BLaER1 treated with 17β-estradiol and CSF1 and Interleukin-3, amounts not matched to agents 10 nM and 100 nM (cell line): ENCODE data around the gene SFMBT2.
A peak's percentile ranks its signal among the peaks of the same experiment; 100 is the strongest.

ENCODE experiments used
- H3K27ac ChIP-seq, 11 experiments: shearing (Covaris generic); formaldehyde crosslinking; 2 replicates each; pipeline ENCODE4 v1.8.1; 2022
- H3K27me3 ChIP-seq, 11 experiments: shearing (Covaris generic); formaldehyde crosslinking; 2 replicates each; pipeline ENCODE4 v1.8.1; 2022
- H3K36me3 ChIP-seq, 11 experiments: shearing (Covaris generic); formaldehyde crosslinking; 2 replicates each; pipeline ENCODE4 v1.8.1; 2022
- H3K4me1 ChIP-seq, 10 experiments: shearing (Covaris generic); formaldehyde crosslinking; 2 replicates each; pipeline ENCODE4 v1.8.1; 2022
- H3K4me2 ChIP-seq, 11 experiments: shearing (Covaris generic); formaldehyde crosslinking; 2 replicates each; pipeline ENCODE4 v1.8.1; 2022
- H3K4me3 ChIP-seq, 10 experiments: shearing (Covaris generic); formaldehyde crosslinking; 2 replicates each; pipeline ENCODE4 v1.8.1; 2022
- H3K9ac ChIP-seq, 11 experiments: shearing (Covaris generic); formaldehyde crosslinking; 2 replicates each; pipeline ENCODE4 v1.8.1; 2022
- H3K9me3 ChIP-seq, 11 experiments: shearing (Covaris generic); formaldehyde crosslinking; replicated peaks in 1 of 11; 2 replicates each; pipeline ENCODE4 v1.8.1; 2022
- H4K20me1 ChIP-seq, 11 experiments: shearing (Covaris generic); formaldehyde crosslinking; 2 replicates each; pipeline ENCODE4 v1.8.1; 2022
- Cebpa-rat ChIP-seq, 11 experiments: shearing (Covaris generic); IDR thresholded peaks; 2 replicates each; pipeline ENCODE4 v1.8.1; 2022

SFMBT2 gene

GRCh38 chr10:7410862-7411670 lies at the start of gene SFMBT2:
Gene SFMBT2, minus strand, starts transcription at chr10:7411034. Its CDS starts 29,136 bp downstream, at chr10:7381898.
- Histone ChIP-seq H3K27ac (peak within 1 kb of the TSS in 10 of 11 experiments; percentile 57 to 97 (median 92); a peak in 20 of 22 replicates), H3K9me3 (peaks cover 0 to 5% (median 0%) of the 10 kb centered on the region in 11 experiments; a peak in 3 of 22 replicates), H3K4me2 (peak within 1 kb of the TSS; percentile 84 to 100 (median 97)), H3K27me3 (peaks cover 37 to 47% (median 40%) of the 10 kb centered on the region in 11 experiments), H4K20me1 (0 out of 22 replicates have a peak, but pooled peaks cover 0 to 9% (median 0%) of the 10 kb centered on the region in 11 experiments), H3K9ac (peak within 1 kb of the TSS; percentile 69 to 97 (median 92)), H3K4me1 (peaks cover 20 to 39% (median 37%) of the 10 kb centered on the region in 10 experiments), H3K4me3 (peak within 1 kb of the TSS; percentile 73 to 98 (median 90)), H3K36me3 (peaks cover 0 to 6% (median 0%) of the 10 kb centered on the region in 11 experiments; a peak in 5 of 22 replicates)
- no peak for TF ChIP-seq Cebpa-rat (IDR thresholded peaks at IDR 0.05)

GRCh38 chr10:7460006-7460405 lies 49.2 kb upstream of the SFMBT2 start:
- H3K27ac ChIP-seq = no peak overlapping the region
- H3K4me3 ChIP-seq = no peak overlapping the region
- H3K9me3 ChIP-seq = peaks cover 0 to 9% (median 0%) of the 10 kb centered on the region in 11 experiments; a peak in 2 of 22 replicates
- no peaks in the 10 kb centered on the region for H3K36me3 ChIP-seq
- no peaks in the 10 kb centered on the region for H3K27me3 ChIP-seq
- H3K4me1 ChIP-seq = peaks cover 14 to 42% (median 27%) of the 10 kb centered on the region in 10 experiments
- no peak for TF ChIP-seq Cebpa-rat (IDR thresholded peaks at IDR 0.05)
- no peaks in the 10 kb centered on the region for H4K20me1 ChIP-seq
- H3K4me2 ChIP-seq = peak overlapping the region in 1 of 11 experiments; percentile 38; a peak in 3 of 22 replicates
- no peak overlapping the region for H3K9ac ChIP-seq

GRCh38 chr10:7458556-7458955 lies 47.7 kb upstream of the SFMBT2 start:
- Histone ChIP-seq H3K9ac (no peak overlapping the region), H3K4me3 (no peak overlapping the region), H3K4me1 (peaks cover 14 to 32% (median 22%) of the 10 kb centered on the region in 10 experiments), H3K27me3 (no peaks in the 10 kb centered on the region), H4K20me1 (no peaks in the 10 kb centered on the region), H3K36me3 (no peaks in the 10 kb centered on the region), H3K9me3 (peaks cover 0 to 10% (median 0%) of the 10 kb centered on the region in 11 experiments; a peak in 4 of 22 replicates), H3K27ac (peak overlapping the region in 2 of 11 experiments; percentile 16 to 61; a peak in 2 of 22 replicates), H3K4me2 (peak overlapping the region; percentile 50 to 88 (median 59); a peak in 16 of 22 replicates)
- no peak for TF ChIP-seq Cebpa-rat (IDR thresholded peaks at IDR 0.05)

- no peaks in the 10 kb centered on the region for H3K27me3 ChIP-seq
- H3K4me3 ChIP-seq = no peak overlapping the region
- no peaks in the 10 kb centered on the region for H4K20me1 ChIP-seq
- no peak for TF ChIP-seq Cebpa-rat (IDR thresholded peaks at IDR 0.05)
- peak overlapping the region; percentile 50 to 88 (median 59) for H3K4me2 ChIP-seq
- peaks cover 14 to 32% (median 17%) of the 10 kb centered on the region in 10 experiments for H3K4me1 ChIP-seq
- H3K36me3 ChIP-seq = no peaks in the 10 kb centered on the region
- H3K9ac ChIP-seq = no peak overlapping the region
- H3K9me3 ChIP-seq = peaks cover 0 to 13% (median 0%) of the 10 kb centered on the region in 11 experiments; a peak in 4 of 22 replicates
- H3K27ac ChIP-seq = peak overlapping the region in 8 of 11 experiments; percentile 3 to 61 (median 12); a peak in 9 of 22 replicates
These were observed 46.9 kb upstream of the SFMBT2 start for GRCh38 chr10:7457478-7458316.

GRCh38 chr10:7449063-7449695 lies 38.3 kb upstream of the SFMBT2 start:
- no peaks in the 10 kb centered on the region for H3K27me3 ChIP-seq
- peaks cover 16 to 26% (median 20%) of the 10 kb centered on the region in 10 experiments for H3K4me1 ChIP-seq
- H3K27ac ChIP-seq = no peak overlapping the region
- H3K9me3 ChIP-seq = peaks cover 23 to 39% (median 32%) of the 10 kb centered on the region in 11 experiments
- H3K4me2 ChIP-seq = no peak overlapping the region
- no peak for TF ChIP-seq Cebpa-rat (IDR thresholded peaks at IDR 0.05)
- H3K4me3 ChIP-seq = no peak overlapping the region
- no peaks in the 10 kb centered on the region for H3K36me3 ChIP-seq
- H3K9ac ChIP-seq = no peak overlapping the region
- H4K20me1 ChIP-seq = no peaks in the 10 kb centered on the region

- no peaks in the 10 kb centered on the region for H3K36me3 ChIP-seq
- H3K27ac ChIP-seq = peak overlapping the region in 6 of 11 experiments; percentile 5 to 23 (median 18); a peak in 10 of 22 replicates
- H3K9me3 ChIP-seq = peaks cover 23 to 30% (median 28%) of the 10 kb centered on the region in 11 experiments
- H3K4me3 ChIP-seq = no peak overlapping the region
- no peaks in the 10 kb centered on the region for H3K27me3 ChIP-seq
- no peak for TF ChIP-seq Cebpa-rat (IDR thresholded peaks at IDR 0.05)
- peak overlapping the region; percentile 65 to 90 (median 80) for H3K4me2 ChIP-seq
- peaks cover 24 to 34% (median 26%) of the 10 kb centered on the region in 10 experiments for H3K4me1 ChIP-seq
- no peaks in the 10 kb centered on the region for H4K20me1 ChIP-seq
- H3K9ac ChIP-seq = peak overlapping the region in 2 of 11 experiments; percentile 20 to 22; a peak in 3 of 22 replicates
These were observed 34.8 kb upstream of the SFMBT2 start for GRCh38 chr10:7445474-7446185.

- peak overlapping the region in 3 of 11 experiments; percentile 28 to 39 (median 38); a peak in 3 of 22 replicates for H3K27ac ChIP-seq
- peak overlapping the region in 7 of 11 experiments; percentile 14 to 51 (median 42); a peak in 8 of 22 replicates for H3K9ac ChIP-seq
- peaks cover 24 to 34% (median 26%) of the 10 kb centered on the region in 10 experiments for H3K4me1 ChIP-seq
- peak overlapping the region in 8 of 10 experiments; percentile 0 to 45 (median 18); a peak in 8 of 20 replicates for H3K4me3 ChIP-seq
- H3K9me3 ChIP-seq = peaks cover 18 to 20% (median 19%) of the 10 kb centered on the region in 11 experiments
- H3K36me3 ChIP-seq = no peaks in the 10 kb centered on the region
- peak overlapping the region; percentile 65 to 90 (median 80) for H3K4me2 ChIP-seq
- H3K27me3 ChIP-seq = no peaks in the 10 kb centered on the region
- H4K20me1 ChIP-seq = no peaks in the 10 kb centered on the region
- TF ChIP-seq Cebpa-rat (IDR thresholded peaks at IDR 0.05) = no peak
These were observed 33.8 kb upstream of the SFMBT2 start for GRCh38 chr10:7444551-7445121.
